Stimulated activated CD8-positive, alpha-beta memory T cell treated with anti-CD3 and anti-CD28 coated beads, Interleukin-4, amount 100 ng/mL, for 24 hours (primary cell): ENCODE measurements around the gene C6orf62.
"Not testable (repeated sequence)": the region's sequence is repeated elsewhere in the genome, so short reads cannot be mapped to it uniquely, and the experiment has no call there.

Experiments
- DNase-seq: peaks from one replicate; pipeline ENCODE4 v3.0.0-alpha.2; 2020; ENCODE audit warnings: low read depth

Gene C6orf62

GRCh38 chr6:24666641-24667377, 52.1 kb downstream of the C6orf62 start, which contains the start of the genes ACOT13 and TDP2:
Gene ACOT13 (plus strand): TSS chr6:24667077. CDS start chr6:24667264, 187 bp downstream.
Gene TDP2 (minus strand): TSS chr6:24666899. CDS start chr6:24666862, 37 bp downstream.
- peak; percentile 94 for DNase-seq

- peak; percentile 19 for DNase-seq
Observed at GRCh38 chr6:24666097-24666640, 52.8 kb downstream of the C6orf62 start.

- DNase-seq, result no peak
Observed at GRCh38 chr6:24664046-24664987, 54.6 kb downstream of the C6orf62 start.

- no peak for DNase-seq
Observed at GRCh38 chr6:24663189-24663588, 55.8 kb downstream of the C6orf62 start.

- no peak for DNase-seq
Observed at GRCh38 chr6:24662236-24662635, 56.7 kb downstream of the C6orf62 start.

- not testable (repeated sequence) for DNase-seq
Observed at GRCh38 chr6:24661759-24662158, 57.2 kb downstream of the C6orf62 start.

GRCh38 chr6:24660105-24660504, 58.8 kb downstream of the C6orf62 start:
- no peak for DNase-seq

GRCh38 chr6:24659561-24659960, 59.4 kb downstream of the C6orf62 start:
- no peak for DNase-seq

GRCh38 chr6:24658573-24659560, 60.1 kb downstream of the C6orf62 start:
- no peak for DNase-seq

GRCh38 chr6:24655215-24655614, 63.7 kb downstream of the C6orf62 start:
- DNase-seq, result no peak
